Breast epithelium (tissue), 4 donors: ENCODE data around the gene WDHD1. TPM values are rescaled to one million over a fixed set of nuclear protein-coding genes. Genes with fewer than 3 reads are reported as not detected.
"Not testable (repeated sequence)": the region's sequence is repeated elsewhere in the genome, so short reads cannot be mapped to it uniquely, and the experiment has no call there.

Experiments used
- DNase-seq, 2 donors: peaks; one replicate each; pipeline ENCODE4 v3.0.0-alpha.2; 2019; ENCODE audit warnings: low spot score in 2 of 2
- H3K27ac ChIP-seq, 2 donors: fragments of 200-600 bp; sonication (generic) in 1 of 2; one replicate each; pipeline ENCODE4 v1.5.1; 2016 to 2019; ENCODE audit warnings: mild to moderate bottlenecking in 1 of 2
- H3K27me3 ChIP-seq, 2 donors: fragments of 200-600 bp; sonication (generic) in 1 of 2; one replicate each; pipeline versions ENCODE4 v1.5.1 to v1.6.0; 2017 to 2019; ENCODE audit warnings: control low read depth in 1 of 2, mild to moderate bottlenecking in 1 of 2
- H3K36me3 ChIP-seq: fragments of 200-600 bp; one replicate; pipeline ENCODE4 v1.5.1; 2019
- H3K4me1 ChIP-seq, 2 donors: fragments of 200-600 bp; sonication (generic); one replicate each; pipeline ENCODE4 v1.5.1; 2016 to 2019; ENCODE audit warnings: control low read depth in 1 of 2
- H3K4me3 ChIP-seq, 3 donors: fragments of 200-600 bp; sonication (generic); 1 replicate in 2 of 3; 2 replicates in 1 of 3; pipeline ENCODE4 v1.5.1; 2016 to 2019; ENCODE audit warnings: mild to moderate bottlenecking in 3 of 3, moderate library complexity in 2 of 3
- H3K9me3 ChIP-seq, 2 donors: fragments of 200-600 bp; sonication (generic) in 1 of 2; one replicate each; pipeline ENCODE4 v1.5.1; 2016 to 2019; ENCODE audit warnings: control low read depth in 1 of 2
- CTCF ChIP-seq, 3 donors: fragments of 450-650 bp; IDR thresholded peaks; one replicate each; pipeline ENCODE4 v1.5.1; 2016 to 2017; ENCODE audit warnings: antibody characterized with exemption in 3 of 3, mild to moderate bottlenecking in 3 of 3, moderate library complexity in 3 of 3
- POLR2A ChIP-seq: fragments of 450-650 bp; IDR thresholded peaks from one replicate; pipeline ENCODE4 v1.6.1; 2016; ENCODE audit warnings: antibody characterized with exemption, mild to moderate bottlenecking, moderate library complexity
- POLR2AphosphoS5 ChIP-seq, 3 donors: sonication (generic); formaldehyde crosslinking; IDR thresholded peaks; one replicate each; pipeline ENCODE4 v1.6.1; 2017; ENCODE audit warnings: antibody characterized with exemption in 3 of 3
- intact Hi-C: fragments of 100-400 bp; cut with DNase I; formaldehyde crosslinking; loops from one replicate; pipeline ENCODE4 v1.15.1; 2023; ENCODE audit warnings: low total_unique reads
- total RNA-seq, 3 donors: library from RNA; depleted of rRNA; stranded (reverse); fragments of >200 nt; gene quantifications; one replicate each; pipeline ENCODE4 v1.1.0, GENCODE V29; 2016

Gene WDHD1
- total RNA-seq, 3 donors from 2014 or later: 1.8 to 3.5 (median 2.3) TPM

- DNase-seq: no peak
- intact Hi-C loops: no loop called here
- Histone ChIP-seq H3K27me3 (no peaks in the 10 kb centered on the region), H3K27ac (no peak overlapping the region), H3K4me3 (no peak overlapping the region), H3K9me3 (no peaks in the 10 kb centered on the region), H3K4me1 (no peaks in the 10 kb centered on the region), H3K36me3 (no peaks in the 10 kb centered on the region)
- TF ChIP-seq POLR2A: no peak
- TF ChIP-seq POLR2AphosphoS5 (IDR thresholded peaks at IDR 0.05): no peak
- no peak for TF ChIP-seq CTCF (IDR thresholded peaks at IDR 0.05)
Measured at GRCh38 chr14:54967496-54967895, 59.4 kb downstream of the WDHD1 start.

GRCh38 chr14:54955143-54955542, 71.8 kb downstream of the WDHD1 start:
- DNase-seq: no peak
- no peaks in the 10 kb centered on the region for H3K36me3 ChIP-seq
- H3K4me3 ChIP-seq: no peak overlapping the region

GRCh38 chr14:54953609-54954008, 73.3 kb downstream of the WDHD1 start:
- H3K27ac ChIP-seq, H3K9me3 ChIP-seq, DNase-seq, H3K27me3 ChIP-seq, H3K36me3 ChIP-seq, intact Hi-C loops, H3K4me3 ChIP-seq, H3K4me1 ChIP-seq: not testable (repeated sequence)

More at GRCh38 chr14:54955143-54955542, 71.8 kb downstream of the WDHD1 start:
- Histone ChIP-seq H3K9me3 (no peaks in the 10 kb centered on the region), H3K27ac (no peak overlapping the region), H3K4me1 (no peaks in the 10 kb centered on the region), H3K27me3 (no peaks in the 10 kb centered on the region)
- TF ChIP-seq CTCF (IDR thresholded peaks at IDR 0.05): no peak
- TF ChIP-seq POLR2AphosphoS5 (IDR thresholded peaks at IDR 0.05): no peak
- TF ChIP-seq POLR2A: no peak
- intact Hi-C loops: no loop called here

GRCh38 chr14:54952803-54953202, 74.1 kb downstream of the WDHD1 start:
- intact Hi-C loops, DNase-seq, H3K27me3 ChIP-seq, H3K4me3 ChIP-seq, H3K9me3 ChIP-seq, H3K36me3 ChIP-seq, H3K4me1 ChIP-seq, H3K27ac ChIP-seq: not testable (repeated sequence)

GRCh38 chr14:54947230-54947629, 79.7 kb downstream of the WDHD1 start:
- intact Hi-C loops: no loop called here
- Histone ChIP-seq H3K27me3 (no peaks in the 10 kb centered on the region), H3K36me3 (no peaks in the 10 kb centered on the region), H3K9me3 (no peaks in the 10 kb centered on the region), H3K4me3 (no peak overlapping the region), H3K4me1 (no peaks in the 10 kb centered on the region), H3K27ac (no peak overlapping the region)
- no peak for DNase-seq
- TF ChIP-seq POLR2A (no peak), CTCF (IDR thresholded peaks at IDR 0.05) (no peak), POLR2AphosphoS5 (IDR thresholded peaks at IDR 0.05) (no peak)

- Histone ChIP-seq H3K9me3 (no peaks in the 10 kb centered on the region), H3K36me3 (no peaks in the 10 kb centered on the region), H3K27me3 (no peaks in the 10 kb centered on the region), H3K4me3 (no peak overlapping the region), H3K27ac (no peak overlapping the region), H3K4me1 (no peaks in the 10 kb centered on the region)
- TF ChIP-seq POLR2AphosphoS5 (IDR thresholded peaks at IDR 0.05) (no peak), CTCF (IDR thresholded peaks at IDR 0.05) (no peak), POLR2A (no peak)
- DNase-seq: no peak
- intact Hi-C loops: no loop called here
Measured at GRCh38 chr14:54946500-54946899, 80.4 kb downstream of the WDHD1 start.
